HTERT RPE-1 (cell line): ENCODE measurements around the gene RPP25L.

Source experiments
- in situ Hi-C: fragments of 300-500 bp; cut with MboI; formaldehyde crosslinking; loops from 4 replicates; pipeline ENCODE4 v1.14.3; 2020; ENCODE audit warnings: low sequenced_read_pairs

The RPP25L gene

DNA sequence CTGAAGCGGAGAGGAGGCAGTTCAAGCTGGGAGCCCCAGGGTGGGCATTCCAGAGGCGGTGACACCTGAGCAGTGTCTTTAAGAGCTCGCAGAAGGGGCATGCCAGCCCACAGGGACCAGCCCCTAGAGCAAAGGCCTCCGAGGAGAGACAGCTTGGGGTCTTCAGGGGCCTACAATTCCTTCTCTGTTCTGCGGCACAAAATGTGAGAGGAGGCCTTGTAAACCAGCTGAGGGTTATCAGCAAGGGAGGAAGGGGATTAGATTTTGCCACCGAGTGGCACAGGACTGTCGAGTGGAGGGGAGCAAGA is 26.2 kb upstream of the RPP25L start:
- in situ Hi-C loops = no loop called here

DNA sequence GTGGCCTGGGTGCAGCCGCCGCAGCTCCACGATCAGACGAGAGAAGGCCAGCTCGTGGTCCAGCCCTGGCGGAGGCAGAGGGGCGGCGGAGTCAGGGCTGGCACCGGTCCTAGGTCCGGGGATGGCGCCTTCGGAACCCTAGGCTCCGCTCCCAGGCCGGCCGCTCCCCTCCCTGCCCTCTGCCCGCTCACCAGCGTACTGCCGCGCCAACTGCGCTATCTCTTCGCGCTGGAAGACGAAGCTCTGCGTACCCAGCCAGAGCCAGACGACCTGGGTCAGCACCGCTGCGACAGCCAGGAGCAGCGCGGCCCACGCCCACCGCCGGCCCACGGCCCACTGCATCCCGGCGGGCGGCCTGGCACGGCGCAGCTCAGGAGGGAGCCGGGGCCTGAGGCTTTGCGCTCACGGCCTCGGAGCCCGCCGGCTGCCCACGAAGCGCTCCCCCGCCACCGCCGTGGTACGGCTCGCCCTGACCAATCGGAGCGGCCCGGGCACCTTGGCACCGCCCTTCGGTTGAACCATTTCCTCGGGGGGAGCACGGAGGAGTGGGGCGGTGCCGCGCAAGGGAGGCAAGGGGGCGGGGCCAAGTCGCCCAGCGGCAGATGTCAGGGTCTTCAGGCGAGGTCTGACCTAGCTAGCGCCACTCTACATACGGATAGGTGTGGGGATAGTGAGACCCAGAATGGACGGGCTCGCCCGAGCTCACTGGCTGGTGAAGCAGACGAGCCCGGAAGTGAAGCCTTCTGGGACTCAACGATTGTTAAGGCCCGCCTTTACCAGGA is 25.6 kb upstream of the RPP25L start, which contains the start of gene SIGMAR1:
TSS of gene SIGMAR1 (minus strand) at position 432 of the 782 bp plus-strand sequence. CDS start at position 342, 90 bp downstream.
- in situ Hi-C loops = no loop called here

DNA sequence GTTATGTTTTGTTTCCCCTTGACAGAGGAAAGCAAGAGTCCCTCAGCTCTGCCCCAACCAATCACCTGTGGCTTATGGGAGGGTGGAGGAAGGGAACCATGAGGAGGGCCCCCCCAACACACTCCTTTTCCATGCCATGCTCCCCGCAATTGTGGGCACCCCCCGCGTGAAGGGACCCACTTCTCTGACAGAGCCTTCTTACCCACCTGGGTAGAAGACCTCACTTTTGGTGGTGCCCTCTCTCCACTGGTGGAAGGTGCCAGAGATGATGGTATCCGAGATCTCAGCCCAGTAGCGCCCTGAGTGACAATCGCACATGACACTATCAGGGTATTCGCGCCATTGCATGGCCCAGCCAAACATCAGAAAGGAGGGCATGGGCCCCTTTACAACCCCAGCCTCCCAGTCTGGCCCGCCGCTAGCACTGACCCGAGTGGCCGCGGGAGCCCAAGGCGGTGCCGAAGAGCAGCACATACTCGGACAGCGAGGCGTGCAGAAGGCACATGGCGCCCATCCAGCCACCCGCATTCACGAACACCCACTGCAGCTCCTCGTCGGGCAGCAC is 25.0 kb upstream of the RPP25L start:
- in situ Hi-C loops = no loop called here

DNA sequence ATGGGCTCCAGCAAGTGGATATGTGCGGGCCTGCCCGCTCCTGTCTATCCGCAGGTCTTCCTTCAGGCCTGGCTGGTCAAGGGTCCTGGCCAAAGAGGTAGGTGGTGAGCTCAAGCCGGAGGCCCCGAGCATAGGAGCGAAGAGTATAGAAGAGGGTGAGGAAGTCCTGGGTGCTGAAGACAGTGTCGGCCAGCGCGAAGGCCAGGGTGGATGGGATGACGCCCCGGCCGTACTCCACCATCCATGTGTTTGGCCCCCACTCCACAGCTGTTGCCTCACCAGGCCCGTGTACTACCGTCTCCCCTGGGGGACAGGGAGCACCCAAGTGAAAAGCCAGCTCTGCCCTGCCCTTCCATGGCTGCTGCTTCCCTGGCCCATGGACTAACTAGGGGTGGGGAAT is 23.7 kb upstream of the RPP25L start:
- in situ Hi-C loops = no loop called here

DNA sequence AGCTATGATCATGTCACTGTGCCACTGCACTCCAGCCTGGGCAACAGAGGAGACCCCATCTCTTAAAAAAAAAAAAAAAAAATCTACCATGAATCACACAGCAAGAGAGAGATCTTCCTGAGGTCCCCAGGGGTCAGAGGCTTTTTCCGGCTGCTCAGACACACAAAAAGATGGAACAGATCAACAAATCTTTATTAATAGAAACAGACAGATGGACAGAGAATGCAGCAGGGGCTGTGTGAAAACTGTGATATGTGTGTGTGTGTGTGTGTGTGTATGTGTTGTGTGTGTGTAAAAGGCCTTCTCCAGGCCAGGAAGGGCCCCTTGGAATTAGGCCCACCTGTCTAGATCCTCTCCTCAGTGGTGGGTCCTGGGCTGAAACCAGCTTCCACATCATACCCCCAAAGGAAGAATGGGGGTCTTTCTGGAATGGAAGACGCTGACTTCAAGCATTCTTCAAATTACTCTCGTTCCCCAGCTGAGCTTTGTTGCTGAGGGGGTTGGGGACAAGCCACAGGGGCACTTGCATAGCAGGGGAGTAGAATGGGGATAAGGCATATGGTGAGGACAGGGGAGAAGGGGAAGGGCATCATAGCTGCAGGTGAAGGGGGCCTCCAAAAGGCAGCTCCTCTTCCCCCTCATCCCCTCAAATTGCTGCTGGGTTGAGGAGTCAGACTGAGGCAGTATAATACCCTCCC is 22.8 kb upstream of the RPP25L start:
- in situ Hi-C loops = no loop called here

DNA sequence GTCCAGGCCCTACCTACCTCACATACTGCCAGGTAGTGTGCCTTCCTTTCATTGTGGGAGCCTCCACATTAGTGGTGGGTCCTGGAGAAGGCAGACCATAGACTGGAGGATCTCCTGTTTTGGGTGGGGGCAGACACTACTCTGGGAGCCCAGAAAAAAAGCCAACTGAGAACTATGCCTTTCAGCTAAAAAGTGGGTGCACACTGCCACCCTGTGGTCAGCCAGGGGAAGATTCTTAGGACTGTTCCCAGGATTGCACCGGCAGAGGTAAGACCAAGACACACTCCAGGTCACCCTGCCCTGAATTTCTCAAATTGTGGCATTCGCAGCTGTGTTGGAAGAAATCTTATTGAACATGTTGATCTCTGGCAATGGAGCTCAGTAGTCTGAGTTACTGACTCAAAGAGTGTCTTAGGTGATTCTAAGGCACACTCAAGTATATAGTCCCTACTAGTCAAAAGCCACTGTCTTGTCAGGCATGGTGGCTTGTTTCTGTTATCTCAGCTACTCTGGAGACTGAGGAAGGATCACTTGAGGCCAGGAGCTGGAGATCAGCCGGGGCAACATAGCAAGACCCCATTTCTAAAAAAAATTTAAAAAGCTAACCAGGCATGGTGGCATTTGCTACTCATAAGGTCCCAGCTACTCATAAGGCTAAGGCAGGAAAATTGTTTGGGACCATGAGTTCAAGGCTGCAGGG is 22.1 kb upstream of the RPP25L start:
- in situ Hi-C loops = no loop called here

GRCh38 chr9:34633166-34633565 is 21.3 kb upstream of the RPP25L start:
- in situ Hi-C loops = no loop called here

DNA sequence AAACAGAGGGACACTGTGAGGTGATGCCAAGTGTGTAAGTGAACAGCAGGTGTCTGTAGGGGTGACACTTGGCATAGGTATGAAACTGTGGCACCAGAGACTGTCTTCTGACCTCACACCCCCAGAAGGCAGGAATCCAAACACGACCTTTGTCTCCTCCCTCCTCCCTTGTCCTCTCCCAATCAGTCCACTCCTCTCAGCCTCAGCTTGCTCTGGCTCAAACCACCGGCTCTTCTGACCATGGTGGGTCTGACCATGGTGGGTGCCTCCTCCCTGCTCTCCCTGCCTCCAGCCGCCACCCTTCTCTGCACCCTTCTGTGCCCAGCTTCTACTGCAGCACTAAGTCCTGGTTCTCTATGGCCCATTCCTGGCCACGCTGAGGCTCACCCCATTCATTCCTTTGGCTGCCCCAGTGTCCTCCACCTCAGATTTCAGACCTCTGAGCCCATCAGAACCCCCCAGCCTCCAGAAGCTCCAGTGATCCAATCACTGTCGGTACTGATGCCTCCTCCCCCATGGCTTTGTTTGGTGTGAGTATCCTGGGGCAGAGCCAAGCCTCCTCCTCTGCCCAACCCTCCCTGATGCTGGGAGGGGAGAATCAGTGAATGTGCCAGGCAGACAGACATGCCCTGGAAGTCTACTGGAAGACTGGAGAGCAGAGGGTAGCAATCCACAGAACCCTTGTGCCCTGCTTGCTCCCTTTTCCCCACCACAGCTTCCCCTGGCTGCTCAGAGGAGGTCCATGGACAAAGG is 18.7 kb upstream of the RPP25L start:
- in situ Hi-C loops = no loop called here

GRCh38 chr9:34629491-34629808 is 17.6 kb upstream of the RPP25L start:
- in situ Hi-C loops = no loop called here

- in situ Hi-C loops = no loop called here
Observed at GRCh38 chr9:34628656-34629490, 17.0 kb upstream of the RPP25L start, which contains the start of gene ARID3C. TSS of gene ARID3C (minus strand) at chr9:34629066. CDS start at chr9:34628014, 1,052 bp downstream.

- in situ Hi-C loops = no loop called here
Observed at GRCh38 chr9:34627716-34628655, 16.1 kb upstream of the RPP25L start.

GRCh38 chr9:34625186-34625486 is 13.2 kb upstream of the RPP25L start:
- in situ Hi-C loops = no loop called here

GRCh38 chr9:34624475-34625185 is 12.7 kb upstream of the RPP25L start:
- in situ Hi-C loops = no loop called here

DNA sequence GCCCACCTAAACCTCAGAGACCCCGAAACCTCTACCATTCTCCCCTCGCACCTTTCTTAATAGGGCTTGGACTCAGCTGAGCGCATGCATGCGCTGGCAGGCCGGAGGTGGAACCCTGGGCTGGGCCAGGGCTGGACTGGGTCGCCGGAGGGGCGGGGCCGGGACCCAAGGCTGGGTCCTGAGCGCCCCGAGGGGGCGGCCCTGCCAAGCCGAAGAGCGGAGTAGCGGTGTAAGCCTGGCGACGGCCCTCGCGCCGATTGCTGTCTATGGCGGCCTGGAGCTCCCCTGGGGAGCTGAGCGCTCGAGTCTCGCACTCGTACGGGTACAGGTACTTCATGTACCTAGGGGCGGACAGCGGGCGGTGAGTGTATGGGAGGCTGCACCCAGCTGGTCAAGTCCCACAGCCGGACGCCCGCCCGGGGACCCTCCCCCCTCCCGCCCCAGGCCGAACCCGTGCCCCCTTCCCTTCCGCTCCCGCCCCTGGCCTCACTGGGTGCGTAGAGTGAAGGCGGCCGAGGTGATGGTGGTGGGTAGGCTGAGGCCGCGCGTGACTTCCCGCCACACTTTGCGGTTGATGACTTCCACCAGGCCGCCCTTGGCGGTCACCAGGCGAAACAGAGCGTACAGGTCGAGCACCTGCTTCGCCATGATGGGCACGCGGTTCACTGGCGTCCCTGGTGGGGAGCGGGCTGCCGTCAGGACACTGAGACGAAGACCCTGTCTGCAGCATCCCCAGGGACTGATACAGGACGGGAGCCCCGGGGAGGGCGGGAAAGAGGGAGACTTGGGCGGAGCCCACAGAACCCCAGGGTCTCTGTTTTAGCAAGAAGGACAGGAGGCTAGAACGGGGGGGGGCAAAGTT is 11.7 kb upstream of the RPP25L start:
- in situ Hi-C loops = no loop called here

- in situ Hi-C loops = no loop called here
Observed at GRCh38 chr9:34620061-34620994, 8.4 kb upstream of the RPP25L start, which contains the start of gene DCTN3. TSS of gene DCTN3 (minus strand) at chr9:34620495. CDS start at chr9:34620464, 31 bp downstream.

GRCh38 chr9:34615132-34615531 is 3.2 kb upstream of the RPP25L start:
- in situ Hi-C loops = no loop called here
